H9 (cell line): ENCODE results near the gene NPTN. TPM values are rescaled to one million over a fixed set of nuclear protein-coding genes. Genes with fewer than 3 reads are reported as not detected.

Source experiments
- DNase-seq: peaks from one replicate; pipeline ENCODE4 v3.0.0-alpha.2; 2017
- H2AFZ ChIP-seq: one replicate; pipeline ENCODE4 v1.6.1; 2013; ENCODE audit warnings: mild to moderate bottlenecking, low read length, control low read depth, moderate library complexity
- H2AK5ac ChIP-seq: 2 replicates; pipeline ENCODE4 v1.6.1; 2013; ENCODE audit warnings: low read length, control low read depth, mixed read lengths; ENCODE audit not compliant: insufficient read length
- H2BK120ac ChIP-seq: one replicate; pipeline ENCODE4 v1.6.1; 2013; ENCODE audit warnings: low read depth, mild to moderate bottlenecking, low read length, control low read depth, inconsistent platforms; ENCODE audit not compliant: poor library complexity, severe bottlenecking
- H2BK12ac ChIP-seq: 2 replicates; pipeline ENCODE4 v1.6.1; 2013; ENCODE audit warnings: low read length, control low read depth, mixed read lengths, low read depth; ENCODE audit not compliant: insufficient read length
- H2BK15ac ChIP-seq: 2 replicates; pipeline ENCODE4 v1.6.1; 2013; ENCODE audit warnings: low read depth, low read length, control low read depth
- H2BK20ac ChIP-seq: one replicate; pipeline ENCODE4 v1.6.1; 2013; ENCODE audit warnings: low read depth, mild to moderate bottlenecking, low read length, control low read depth, inconsistent platforms; ENCODE audit not compliant: poor library complexity, severe bottlenecking
- H2BK5ac ChIP-seq: 2 replicates; pipeline ENCODE4 v1.6.1; 2013; ENCODE audit warnings: low read length, control low read depth, mixed read lengths; ENCODE audit not compliant: insufficient read length
- H3K14ac ChIP-seq: 2 replicates; pipeline ENCODE4 v1.6.1; 2013; ENCODE audit warnings: low read length, control low read depth; ENCODE audit not compliant: insufficient read depth
- H3K18ac ChIP-seq: 2 replicates; pipeline ENCODE4 v1.6.1; 2013; ENCODE audit warnings: low read depth, mild to moderate bottlenecking, mixed read lengths, low read length, control low read depth; ENCODE audit not compliant: insufficient read length
- H3K23ac ChIP-seq: 2 replicates; pipeline ENCODE4 v1.6.1; 2013; ENCODE audit warnings: low read length, control low read depth, mixed read lengths, low read depth; ENCODE audit not compliant: insufficient read length
- H3K23me2 ChIP-seq: 2 replicates; pipeline ENCODE4 v1.6.1; 2013; ENCODE audit warnings: low read depth, mild to moderate bottlenecking, mixed read lengths, low read length, control low read depth; ENCODE audit not compliant: insufficient read length, poor library complexity, severe bottlenecking
- H3K27ac ChIP-seq: 2 replicates; pipeline ENCODE4 v1.5.1; 2013; ENCODE audit warnings: low read length, control low read depth, mixed read lengths, low read depth; ENCODE audit not compliant: insufficient read length
- H3K27me3 ChIP-seq: 2 replicates; pipeline ENCODE4 v1.6.1; 2013; ENCODE audit warnings: low read length, control low read depth, inconsistent platforms; ENCODE audit not compliant: insufficient read depth
- H3K4ac ChIP-seq: 2 replicates; pipeline ENCODE4 v1.6.1; 2013; ENCODE audit warnings: low read depth, mild to moderate bottlenecking, control low read depth, inconsistent platforms, low read length, moderate library complexity
- H3K4me1 ChIP-seq: 2 replicates; pipeline ENCODE4 v1.6.1; 2013; ENCODE audit warnings: low read length, control low read depth, inconsistent platforms; ENCODE audit not compliant: insufficient read depth
- H3K4me2 ChIP-seq: 2 replicates; pipeline ENCODE4 v1.6.1; 2013; ENCODE audit warnings: low read length, control low read depth, mixed read lengths; ENCODE audit not compliant: insufficient read length, insufficient read depth
- H3K56ac ChIP-seq: 2 replicates; pipeline ENCODE4 v1.6.1; 2013; ENCODE audit warnings: low read depth, mild to moderate bottlenecking, mixed read lengths, low read length, control low read depth; ENCODE audit not compliant: insufficient read length
- H3K79me1 ChIP-seq: 2 replicates; pipeline ENCODE4 v1.6.1; 2013; ENCODE audit warnings: low read depth, mild to moderate bottlenecking, moderate library complexity, low read length, control low read depth, inconsistent platforms; ENCODE audit not compliant: insufficient read depth, poor library complexity, severe bottlenecking
- H3K79me2 ChIP-seq: 2 replicates; pipeline ENCODE4 v1.6.1; 2013; ENCODE audit warnings: low read length, control low read depth, inconsistent platforms; ENCODE audit not compliant: insufficient read depth
- H3K9ac ChIP-seq: 2 replicates; pipeline ENCODE4 v1.6.1; 2013; ENCODE audit warnings: low read length, control low read depth, mixed read lengths; ENCODE audit not compliant: insufficient read length; ENCODE audit errors: extremely low read depth
- H3K9me3 ChIP-seq: one replicate; pipeline ENCODE4 v1.6.1; 2013; ENCODE audit warnings: low read depth, low read length, inconsistent platforms; ENCODE audit not compliant: control insufficient read depth
- H3T11ph ChIP-seq: one replicate; pipeline ENCODE4 v1.6.1; 2013; ENCODE audit warnings: mild to moderate bottlenecking, low read length, control low read depth, inconsistent platforms
- H4K20me1 ChIP-seq: one replicate; pipeline ENCODE4 v1.6.1; 2013; ENCODE audit not compliant: control insufficient read depth, insufficient read length, insufficient read depth
- H4K5ac ChIP-seq: 2 replicates; pipeline ENCODE4 v1.6.1; 2013; ENCODE audit warnings: low read depth, mild to moderate bottlenecking, mixed read lengths, low read length, control low read depth; ENCODE audit not compliant: insufficient read length
- H4K8ac ChIP-seq: replicated peaks from 2 replicates; pipeline ENCODE4 v1.6.1; 2013; ENCODE audit warnings: low read length, control low read depth, mixed read lengths, low read depth; ENCODE audit not compliant: insufficient read length
- H4K91ac ChIP-seq: 2 replicates; pipeline ENCODE4 v1.6.1; 2013; ENCODE audit warnings: low read depth, mild to moderate bottlenecking, moderate library complexity, mixed read lengths, low read length, control low read depth; ENCODE audit not compliant: insufficient read length
- H3K27ac Mint-ChIP-seq, 3 experiments: 2 replicates in 2 of 3; 3 replicates in 1 of 3; pipeline ENCODE4 v1.8.0; 2020 to 2021; ENCODE audit warnings: mixed read lengths in 3 of 3, mild to moderate bottlenecking in 1 of 3, moderate library complexity in 1 of 3
- H3K27me3 Mint-ChIP-seq: 2 replicates; pipeline ENCODE4 v1.8.0; 2021; ENCODE audit warnings: low read depth, mild to moderate bottlenecking, moderate library complexity, mixed read lengths
- H3K36me3 Mint-ChIP-seq, 3 experiments: 2 replicates in 2 of 3; 3 replicates in 1 of 3; pipeline ENCODE4 v1.8.0; 2020 to 2021; ENCODE audit warnings: low read depth in 3 of 3, mixed read lengths in 3 of 3; ENCODE audit not compliant: insufficient read depth in 1 of 3
- H3K4me1 Mint-ChIP-seq, 2 experiments: 2 replicates each; pipeline ENCODE4 v1.8.0; 2020; ENCODE audit warnings: mixed read lengths in 2 of 2
- H3K4me3 Mint-ChIP-seq, 2 experiments: 2 replicates in 1 of 2; 3 replicates in 1 of 2; pipeline ENCODE4 v1.8.0; 2020 to 2021; ENCODE audit warnings: mild to moderate bottlenecking in 2 of 2, mixed read lengths in 2 of 2, moderate library complexity in 1 of 2
- H3K9me3 Mint-ChIP-seq, 2 experiments: 2 replicates in 1 of 2; 3 replicates in 1 of 2; pipeline ENCODE4 v1.8.0; 2020; ENCODE audit warnings: mild to moderate bottlenecking in 2 of 2, mixed read lengths in 2 of 2, moderate library complexity in 1 of 2
- CTCF ChIP-seq: fragments of 200-600 bp; sonication (generic); conservative IDR thresholded peaks from 3 replicates; pipeline ENCODE4 v1.8.0; 2021; ENCODE audit warnings: antibody characterized with exemption, mild to moderate bottlenecking
- total RNA-seq: library from RNA; stranded (reverse); gene quantifications from 2 replicates; pipeline ENCODE4 v1.2.1, GENCODE V29; 2021

Gene NPTN
- total RNA-seq, 1 experiment from 2014 or later = 89.1 TPM

- Histone ChIP-seq H4K8ac (no peak overlapping the region), H3K79me2 (no peaks in the 10 kb centered on the region), H2BK5ac (no peak overlapping the region), H3K27me3 (no peaks in the 10 kb centered on the region), H3K4me2 (no peak overlapping the region), H3K23ac (no peak overlapping the region), H2BK15ac (no peak overlapping the region), H3K9me3 (no peaks in the 10 kb centered on the region), H4K5ac (no peak overlapping the region), H3T11ph (no peak overlapping the region), H2AFZ (no peak overlapping the region), H2BK12ac (no peak overlapping the region), H3K4me1 (no peaks in the 10 kb centered on the region), H3K79me1 (no peaks in the 10 kb centered on the region), H2BK20ac (no peak overlapping the region), H3K4ac (no peak overlapping the region), H3K14ac (no peak overlapping the region), H4K20me1 (no peaks in the 10 kb centered on the region), H3K27ac (no peak overlapping the region), H2AK5ac (no peak overlapping the region), H3K9ac (no peak overlapping the region), H4K91ac (no peak overlapping the region), H2BK120ac (no peak overlapping the region), H3K23me2 (no peaks in the 10 kb centered on the region), H3K56ac (no peak overlapping the region), H3K18ac (no peak overlapping the region)
- Mint-ChIP-seq H3K4me3 (no peak overlapping the region), H3K27ac (no peak overlapping the region), H3K27me3 (peaks cover 4% of the 10 kb centered on the region), H3K36me3 (no peaks in the 10 kb centered on the region), H3K4me1 (no peaks in the 10 kb centered on the region), H3K9me3 (no peaks in the 10 kb centered on the region)
- no peak for DNase-seq
- TF ChIP-seq CTCF = no peak
Measured at GRCh38 chr15:73660455-73660854, 27.3 kb upstream of the NPTN start.
